SKM-1 treated with dmso at 0.1 percent for 144 hours (cell line): ENCODE measurements around the gene RITA1.

Experiments used
- DNase-seq: peaks from one replicate; lab custom pipeline; 2025; ENCODE audit not compliant: unreplicated experiment; lab: John Stamatoyannopoulos, UW

The RITA1 gene

DNA sequence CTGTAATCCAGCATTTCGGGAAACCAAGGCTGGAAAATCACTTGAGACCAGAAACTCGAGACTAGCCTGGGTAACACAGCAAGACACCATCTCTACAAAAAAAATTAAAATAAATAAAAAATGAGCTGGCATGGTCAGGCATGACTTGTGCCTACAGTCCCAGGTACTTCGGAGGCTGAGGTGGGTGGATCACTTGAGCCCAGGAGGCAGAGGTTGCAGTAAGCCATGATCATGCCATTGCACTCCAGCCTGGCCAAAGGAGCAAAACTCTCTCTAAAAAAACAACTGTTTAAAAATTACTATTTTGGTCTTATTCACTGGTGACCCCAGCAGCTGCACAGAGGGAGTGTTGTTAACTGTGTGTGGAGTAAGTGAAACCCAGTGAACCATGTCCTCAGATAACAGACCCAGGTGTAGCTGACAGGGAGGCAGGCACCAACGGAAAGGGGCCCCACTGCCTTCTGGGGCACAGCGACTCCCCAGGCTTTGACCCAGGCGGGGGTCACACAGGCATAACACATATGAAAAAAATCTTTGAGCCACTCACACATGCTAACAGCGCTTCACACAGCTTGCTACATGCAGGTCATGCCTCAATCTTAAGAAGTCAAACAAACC is 12.3 kb upstream of the RITA1 start:
- no peak for DNase-seq

DNA sequence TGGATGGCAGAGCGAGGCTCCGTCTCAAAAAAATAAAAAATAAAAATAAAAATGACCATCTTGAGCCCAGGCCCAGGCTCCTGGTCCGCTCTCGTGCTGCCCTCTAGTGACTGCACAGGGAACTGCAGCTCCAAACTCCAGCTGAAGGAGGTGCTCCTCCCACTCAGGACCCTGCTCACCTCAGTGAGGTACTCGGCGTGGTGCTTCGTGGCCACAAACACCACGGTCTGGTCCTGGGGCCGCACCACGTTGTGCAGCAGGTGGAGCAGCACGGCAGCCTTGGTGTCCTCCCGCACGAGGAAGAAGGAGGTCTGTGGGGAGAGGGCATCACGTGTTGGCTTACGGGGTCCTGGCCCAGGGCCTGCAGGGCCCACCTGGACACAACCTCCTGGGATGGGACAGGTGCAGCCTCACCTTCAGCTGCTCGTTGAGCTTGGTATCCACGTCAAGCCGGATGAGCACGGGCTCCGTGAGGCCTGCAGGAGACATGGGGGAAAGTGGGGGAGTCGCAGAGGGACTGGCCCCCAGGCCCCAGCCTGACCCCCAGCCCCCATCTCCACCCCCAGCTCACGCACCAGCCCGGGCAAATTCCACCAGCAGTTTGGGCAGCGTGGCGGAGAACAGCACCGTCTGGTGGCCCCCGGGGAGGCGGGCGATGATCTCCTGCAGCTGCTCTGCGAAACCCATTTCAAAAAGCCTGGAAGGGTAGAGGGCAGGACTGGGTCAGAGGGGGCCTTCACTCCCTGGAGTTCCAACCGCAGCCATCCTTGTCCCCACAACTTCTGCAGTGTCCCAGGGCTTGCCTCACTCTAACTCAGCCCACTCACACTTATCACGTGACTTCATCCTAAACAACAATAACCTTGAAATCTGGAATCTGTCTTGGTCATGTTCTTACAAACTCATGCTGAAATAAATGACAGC is 10.8 kb upstream of the RITA1 start:
- peak; percentile 8 for DNase-seq

DNA sequence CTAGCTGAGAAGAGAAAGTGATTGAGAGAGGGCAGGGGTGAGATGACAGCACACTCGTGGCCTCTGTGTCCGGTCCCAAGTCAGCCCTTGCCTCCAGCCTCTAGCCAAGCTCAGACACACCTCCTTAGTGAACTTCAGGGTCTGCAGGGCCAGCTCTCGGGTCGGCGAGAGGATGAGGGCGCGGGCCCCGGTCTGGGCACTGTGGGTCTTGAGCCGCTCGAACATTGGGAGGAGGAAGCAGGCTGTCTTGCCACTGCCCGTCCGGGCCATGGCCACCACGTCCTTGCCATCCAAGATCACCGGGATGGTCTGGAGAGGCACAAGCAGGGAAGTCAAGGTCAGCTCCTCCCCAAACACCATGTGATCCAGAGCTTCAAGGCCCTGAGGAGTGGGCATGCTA is 6.5 kb upstream of the RITA1 start:
- no peak for DNase-seq

DNA sequence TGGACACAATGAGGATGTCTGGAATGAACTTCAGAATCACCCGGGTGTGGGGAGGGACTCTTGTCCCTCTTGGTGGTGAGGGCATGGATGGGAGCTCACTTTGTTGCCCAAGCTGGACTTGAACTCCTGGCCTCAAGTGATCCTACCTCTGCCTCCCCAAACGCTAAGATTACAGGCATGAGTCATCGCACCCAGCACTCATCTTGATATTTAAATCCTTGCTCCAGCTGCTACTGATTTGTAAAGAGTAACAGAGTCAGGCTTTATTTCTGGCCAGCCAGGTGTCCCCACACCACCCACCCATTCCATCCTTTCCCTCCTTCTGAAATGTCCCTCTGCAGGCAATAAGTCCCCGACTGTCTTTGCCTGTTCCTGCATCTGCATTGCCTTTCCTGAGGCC is 5.2 kb upstream of the RITA1 start:
- DNase-seq = no peak

DNA sequence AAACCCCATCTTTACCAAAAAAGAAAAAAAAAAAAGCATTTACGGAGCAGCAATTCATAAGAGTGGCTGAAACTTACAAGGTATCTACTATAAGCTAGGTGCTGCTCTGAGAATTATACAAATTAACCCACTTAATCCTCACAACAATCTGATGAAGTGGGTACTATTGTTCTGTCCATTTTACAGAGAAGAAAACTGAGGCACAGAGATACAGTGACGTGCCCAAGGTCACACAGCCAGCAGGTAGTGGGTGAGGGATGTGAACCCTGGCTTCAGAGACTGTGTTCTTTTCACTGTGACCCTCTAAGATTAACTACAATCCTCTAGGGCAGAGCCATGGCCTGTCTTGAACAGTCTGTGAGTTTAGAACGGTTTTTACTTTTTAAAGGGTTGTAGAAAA is 3.5 kb upstream of the RITA1 start:
- DNase-seq = no peak

DNA sequence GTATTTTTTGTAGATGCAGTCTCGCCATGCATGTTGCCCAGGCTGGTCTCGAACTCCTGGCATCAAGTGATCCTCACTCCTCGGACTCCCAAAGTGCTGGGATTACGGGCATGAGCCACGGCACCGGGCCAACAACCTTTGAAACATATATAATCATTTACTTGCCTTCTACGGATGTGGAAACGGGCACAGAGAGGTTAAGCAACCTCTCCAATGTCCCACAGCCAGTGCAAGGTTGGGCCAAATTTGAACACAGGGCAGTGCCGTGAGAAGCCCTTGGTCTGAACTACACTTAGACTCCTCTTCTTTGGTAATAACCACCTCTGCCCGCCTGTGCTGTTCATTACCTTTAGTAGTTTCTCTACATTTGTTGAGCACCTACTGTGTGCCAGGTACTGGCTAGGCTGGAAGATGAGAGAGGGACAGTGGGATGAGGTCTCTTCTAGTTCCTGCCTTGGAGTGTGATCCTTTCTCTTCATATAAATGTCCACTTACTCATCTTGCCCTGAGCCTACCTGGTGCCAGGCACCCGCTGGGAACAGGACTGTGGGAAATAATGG is 2.4 kb upstream of the RITA1 start:
- DNase-seq = no peak

DNA sequence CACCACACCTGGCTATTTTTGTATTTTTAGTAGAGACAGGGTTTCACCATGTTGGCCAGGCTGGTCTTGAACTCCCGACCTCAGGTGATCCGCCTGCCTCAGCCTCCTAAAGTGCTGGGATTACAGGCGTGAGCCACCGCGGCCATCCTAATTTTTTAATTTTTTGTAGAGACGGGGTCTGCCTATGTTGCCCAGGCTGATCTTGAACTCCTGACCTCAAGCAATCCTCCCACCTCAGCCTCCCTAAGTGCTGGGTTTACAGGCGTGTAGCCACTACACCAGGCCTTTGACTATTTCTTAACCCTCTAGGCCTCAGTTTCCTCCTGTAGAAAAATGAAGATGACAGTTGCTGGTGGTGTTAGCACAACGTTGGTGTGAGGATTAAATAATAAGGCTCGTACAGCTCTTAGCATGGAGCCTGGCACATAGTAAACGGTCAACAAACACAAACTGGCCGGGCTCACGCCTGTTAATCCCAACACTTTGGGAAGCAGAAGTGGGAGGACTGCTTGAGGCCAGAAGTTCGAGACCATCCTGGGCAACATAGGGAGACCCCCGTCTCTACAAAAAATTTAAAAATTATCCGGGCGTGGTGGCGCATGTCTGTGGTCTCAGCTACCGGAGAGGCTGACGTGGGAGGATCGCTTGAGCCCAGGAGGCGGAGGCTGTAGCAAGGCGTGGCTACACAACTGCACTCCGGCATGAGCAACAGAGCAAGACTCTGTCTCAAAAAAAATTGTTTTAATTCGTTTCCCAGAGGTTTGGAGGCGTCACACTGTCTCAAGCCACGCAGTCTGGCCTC is 1.2 kb upstream of the RITA1 start:
- no peak for DNase-seq

DNA sequence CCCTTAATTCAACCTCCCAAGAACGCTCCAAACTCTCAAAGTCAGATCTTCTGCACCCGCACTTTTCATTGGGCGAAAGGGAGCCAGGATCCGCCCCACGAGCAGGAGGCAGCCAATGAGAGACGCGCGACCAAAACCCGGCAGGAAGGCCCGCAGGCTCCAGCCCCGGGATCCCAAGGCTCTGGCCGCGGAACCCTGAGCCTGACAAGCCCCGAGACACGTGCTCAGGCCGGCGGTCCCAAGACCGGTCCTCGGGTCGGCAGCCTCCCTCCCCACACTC is 681 bp upstream of the RITA1 start:
- DNase-seq = peak; percentile 62

DNA sequence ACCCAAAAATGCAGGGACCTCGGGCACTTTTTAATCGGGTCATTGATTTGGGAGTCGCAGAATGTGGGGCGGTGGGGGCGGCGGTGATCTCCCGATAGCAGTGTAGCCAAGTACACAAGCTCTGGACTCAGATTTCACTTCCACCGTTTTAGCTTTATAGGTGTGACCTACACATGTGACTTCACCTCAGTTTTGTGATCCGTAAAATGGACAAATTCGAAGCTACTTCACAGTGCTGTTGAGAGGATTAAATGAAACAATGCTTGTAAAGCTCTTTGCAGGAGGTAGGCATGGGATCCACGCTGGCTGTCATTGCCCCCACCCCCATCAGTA is 478 bp downstream of the RITA1 start:
- no peak for DNase-seq

DNA sequence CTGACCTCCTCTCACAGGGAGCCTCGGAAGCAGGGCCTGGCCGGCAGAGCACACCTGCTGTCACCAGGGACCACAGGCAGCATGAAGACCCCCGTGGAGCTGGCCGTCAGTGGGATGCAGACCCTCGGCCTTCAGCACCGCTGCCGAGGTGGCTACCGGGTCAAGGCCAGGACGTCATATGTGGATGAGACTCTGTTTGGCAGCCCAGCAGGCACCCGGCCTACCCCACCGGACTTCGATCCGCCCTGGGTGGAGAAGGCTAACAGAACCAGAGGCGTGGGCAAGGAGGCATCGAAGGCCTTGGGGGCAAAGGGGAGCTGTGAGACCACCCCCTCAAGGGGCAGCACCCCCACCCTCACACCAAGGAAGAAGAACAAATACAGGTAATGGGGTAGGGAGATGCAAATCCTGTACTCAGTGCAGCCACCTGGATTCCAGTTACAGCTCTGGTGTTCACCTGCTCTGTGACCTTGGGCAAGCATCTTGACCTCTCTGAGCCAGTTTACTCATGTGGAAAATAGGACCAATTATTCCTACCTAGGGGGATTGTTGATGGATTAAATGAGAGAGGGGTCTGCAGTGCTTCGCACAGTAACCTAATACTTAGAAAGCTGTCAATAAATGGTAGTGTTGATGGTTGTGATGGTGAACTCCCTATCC is 1.3 kb downstream of the RITA1 start:
- DNase-seq = no peak

DNA sequence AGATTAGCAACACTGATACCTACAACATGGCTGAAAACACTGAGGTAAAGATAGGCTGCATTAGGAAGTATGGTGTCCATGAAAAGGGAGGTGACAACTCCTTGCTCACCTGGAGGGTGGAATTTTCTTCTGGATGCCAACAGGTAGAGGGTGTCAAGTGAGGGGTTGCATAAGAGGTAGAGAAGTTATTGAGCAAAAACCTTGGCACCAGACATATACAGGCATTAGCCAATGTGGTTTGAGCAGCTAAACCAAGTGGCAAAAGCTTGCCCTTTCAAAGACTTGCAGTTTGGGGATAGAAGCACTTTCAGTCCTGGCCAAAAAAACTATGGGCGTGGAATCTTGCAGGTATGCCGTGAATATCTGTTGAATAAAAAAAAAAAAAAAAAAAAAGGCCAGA is 3.8 kb downstream of the RITA1 start:
- DNase-seq = no peak

DNA sequence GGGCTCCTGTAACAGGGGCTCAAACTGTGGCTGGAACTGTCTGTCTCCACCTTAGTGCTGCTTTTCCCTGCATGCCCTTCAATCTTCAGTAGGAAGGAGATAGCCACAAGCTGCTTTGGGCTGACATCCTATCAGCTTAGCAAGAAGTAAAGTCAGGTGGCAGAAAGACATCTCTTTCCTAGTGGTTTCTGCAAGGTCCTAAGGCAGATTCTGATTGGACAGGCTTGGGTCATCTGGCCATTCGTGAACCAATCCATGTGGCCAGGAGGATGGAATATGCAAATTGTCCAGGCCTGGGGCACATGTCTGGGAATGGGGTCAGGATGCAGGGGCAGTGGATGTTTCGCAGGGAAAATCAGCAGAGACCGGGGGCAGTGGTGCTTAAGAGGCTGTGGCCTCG is 5.2 kb downstream of the RITA1 start:
- no peak for DNase-seq

DNA sequence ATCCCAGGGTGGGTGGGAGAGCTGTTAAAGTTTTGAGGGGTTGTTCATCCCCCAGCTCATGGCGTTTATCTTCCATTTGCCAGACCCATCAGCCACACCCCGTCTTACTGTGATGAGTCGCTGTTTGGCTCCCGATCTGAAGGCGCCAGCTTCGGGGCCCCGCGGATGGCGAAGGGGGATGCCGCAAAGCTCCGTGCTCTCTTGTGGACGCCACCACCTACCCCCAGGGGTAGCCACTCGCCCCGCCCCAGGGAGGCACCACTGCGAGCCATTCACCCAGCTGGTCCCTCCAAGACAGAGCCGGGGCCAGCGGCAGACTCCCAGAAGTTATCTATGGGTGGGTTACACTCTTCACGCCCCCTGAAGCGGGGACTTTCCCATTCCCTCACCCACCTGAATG is 5.7 kb downstream of the RITA1 start:
- no peak for DNase-seq

DNA sequence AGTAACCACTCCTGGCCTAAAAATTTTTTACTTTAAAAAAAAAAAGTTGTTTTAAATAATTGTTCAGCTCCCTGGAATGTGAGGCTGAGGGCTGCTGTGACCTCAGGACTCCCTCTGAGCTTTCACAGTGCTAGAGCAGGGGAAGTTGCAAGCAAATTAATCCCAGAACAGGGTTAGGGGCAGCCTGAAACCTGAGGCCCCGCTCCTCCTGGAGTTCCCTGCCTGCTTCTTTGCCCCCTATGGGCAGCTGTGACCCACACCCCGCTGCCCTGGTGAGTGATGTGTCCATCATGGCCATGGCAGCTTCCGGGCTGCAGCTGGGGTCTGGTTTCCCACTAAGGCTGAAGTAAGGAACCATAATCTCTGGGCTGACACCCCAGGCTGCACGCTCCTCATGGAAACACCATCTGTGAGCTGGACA is 9.5 kb downstream of the RITA1 start:
- DNase-seq = no peak

DNA sequence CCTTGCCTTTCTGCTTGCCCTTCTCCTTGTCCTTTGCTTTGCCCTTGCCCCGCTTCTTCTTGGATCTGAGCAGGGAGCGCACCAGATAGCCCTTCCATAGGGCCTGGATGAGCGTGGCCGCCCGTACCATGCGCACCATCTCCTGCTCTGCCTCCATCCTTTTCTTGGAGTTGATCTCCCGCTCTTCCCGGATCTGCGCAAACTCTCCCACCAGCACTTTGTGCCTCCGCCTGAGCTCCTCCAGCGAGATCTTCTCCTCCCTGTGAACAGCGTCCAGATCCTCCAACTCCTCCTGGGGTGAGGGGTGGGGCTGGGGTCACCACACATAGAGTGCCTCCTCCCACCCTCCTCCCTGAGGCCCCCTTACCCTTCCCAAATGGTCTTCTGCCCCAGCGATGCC is 10.1 kb downstream of the RITA1 start:
- DNase-seq = no peak

DNA sequence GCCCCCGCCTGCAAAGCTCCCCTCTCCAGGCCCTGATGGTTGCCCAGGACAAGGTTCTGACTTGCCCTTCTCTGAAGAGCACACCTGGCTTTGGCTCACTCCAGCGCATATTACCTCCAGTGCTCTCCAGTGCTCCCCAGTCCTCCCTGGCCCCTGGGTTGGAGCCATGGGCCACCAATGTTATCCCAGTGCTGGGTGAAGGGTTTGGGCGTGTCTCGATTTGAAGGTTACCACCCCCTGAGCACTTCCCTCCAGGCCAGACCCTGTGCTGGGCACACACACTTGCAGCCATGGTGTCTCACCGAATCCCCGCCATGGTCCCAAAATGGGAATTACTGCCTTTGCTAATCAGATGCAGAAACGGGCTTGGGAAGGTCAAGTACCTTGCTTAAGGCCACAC is 11.1 kb downstream of the RITA1 start:
- no peak for DNase-seq

DNA sequence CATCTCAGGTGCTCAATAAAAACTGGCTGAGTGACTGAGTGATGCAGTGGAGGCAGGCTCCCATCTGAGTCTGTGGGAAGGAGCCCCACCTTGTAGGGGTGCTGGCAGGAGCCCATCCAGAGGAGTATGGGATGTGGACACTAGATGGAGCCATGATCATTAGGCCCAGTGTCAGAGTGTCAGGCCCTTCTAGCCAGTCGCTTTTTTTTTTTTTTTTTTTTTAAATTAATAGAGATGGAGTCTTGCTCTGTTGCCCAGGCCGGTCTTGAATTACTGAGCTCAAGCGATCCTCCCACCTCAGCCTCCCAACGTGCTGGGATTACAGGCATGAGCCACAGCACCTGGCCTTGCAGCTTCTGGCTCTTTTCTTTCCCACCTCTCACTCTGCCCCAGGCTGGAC is 11.5 kb downstream of the RITA1 start:
- peak; percentile 41 for DNase-seq

DNA sequence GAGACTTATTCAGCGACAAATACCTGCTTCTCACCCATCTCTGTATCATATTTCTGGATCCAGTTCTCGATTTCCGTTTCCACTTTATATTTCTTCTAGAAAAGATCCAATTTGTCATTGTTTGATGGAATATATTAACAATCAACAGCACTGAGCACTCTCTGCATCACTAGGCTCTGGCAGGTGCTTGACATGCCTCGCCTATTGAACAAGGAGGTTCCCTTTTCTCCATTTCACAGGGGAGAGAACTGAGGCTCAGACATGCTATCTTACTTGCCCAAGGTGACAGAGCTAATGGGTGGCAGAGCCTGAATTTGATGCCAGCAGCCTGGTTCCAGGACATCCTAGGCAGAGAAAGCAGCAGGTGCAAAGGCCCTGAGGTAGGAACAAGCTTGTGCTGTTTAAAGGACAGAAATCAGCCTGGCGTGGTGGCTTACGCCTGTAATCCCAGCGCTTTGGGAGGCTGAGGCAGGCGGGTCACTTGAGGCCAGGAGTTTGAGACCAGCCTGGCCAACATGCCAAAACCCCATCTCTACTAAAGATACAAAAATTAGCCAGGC is 12.1 kb downstream of the RITA1 start:
- DNase-seq = no peak

DNA sequence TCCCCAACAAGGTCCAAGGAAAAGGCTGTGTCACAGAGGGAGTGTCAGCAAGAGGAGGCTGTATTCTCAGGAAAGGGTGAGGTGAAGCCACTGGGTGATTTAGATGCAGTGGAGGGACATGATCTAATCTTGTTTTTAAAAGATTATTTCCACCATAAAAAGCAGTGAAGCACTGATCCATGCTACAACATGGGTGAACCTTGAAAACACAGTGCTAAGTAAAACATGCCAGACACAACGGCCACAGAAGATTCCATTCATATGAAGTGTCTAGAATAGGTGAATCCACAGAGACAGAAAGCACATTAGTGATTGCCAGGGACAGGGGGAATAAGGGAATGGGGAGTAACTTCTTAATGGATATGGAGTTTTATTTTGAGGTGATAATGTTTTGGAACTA is 12.8 kb downstream of the RITA1 start:
- DNase-seq = no peak

DNA sequence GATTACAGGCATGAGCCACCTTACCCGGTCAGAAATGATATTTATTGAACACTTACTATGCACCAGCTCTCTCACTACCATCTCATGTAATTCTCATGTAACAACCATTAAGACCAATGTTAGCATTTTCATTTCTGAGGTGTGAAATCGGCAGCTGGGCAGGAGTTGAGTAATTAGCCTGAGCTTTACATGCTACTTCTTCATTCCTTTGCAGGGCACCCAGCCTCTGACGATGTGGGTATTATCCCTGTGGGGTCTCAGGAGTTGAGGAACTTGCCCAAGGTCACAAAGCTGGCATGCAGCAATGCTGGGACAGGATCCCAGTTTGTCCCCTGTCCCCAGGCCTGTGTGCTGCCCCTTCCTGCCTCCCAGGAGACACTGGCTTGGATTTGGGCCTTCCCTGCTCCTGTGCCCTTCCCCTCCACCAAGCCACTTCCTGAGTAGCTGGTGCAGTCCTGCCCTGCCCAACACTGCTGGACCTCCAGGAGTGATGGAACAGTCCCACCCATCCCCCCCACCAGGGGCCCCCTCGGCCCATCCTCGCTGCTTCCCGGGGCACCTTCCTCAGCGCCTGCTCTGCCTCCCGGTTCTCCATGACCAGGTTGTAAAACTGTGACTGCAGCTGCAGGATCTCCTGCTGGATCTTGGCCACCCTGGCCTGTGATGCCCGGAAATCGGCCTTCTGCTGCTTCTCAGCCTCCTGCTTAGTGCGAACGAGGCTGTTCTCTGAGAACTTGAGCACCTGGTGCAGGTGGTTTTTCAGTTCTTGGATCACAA is 14.7 kb downstream of the RITA1 start:
- no peak for DNase-seq
